Limb (tissue), 2 donors: Measurements from ENCODE around the gene NHERF2.
A peak's percentile ranks its signal among the peaks of the same experiment; 100 is the strongest.

Experiments used
- DNase-seq, 2 donors: peaks; one replicate each; pipeline ENCODE4 v3.0.0-alpha.2; 2016; ENCODE audit errors: extremely low spot score in 2 of 2

NHERF2 gene

DNA sequence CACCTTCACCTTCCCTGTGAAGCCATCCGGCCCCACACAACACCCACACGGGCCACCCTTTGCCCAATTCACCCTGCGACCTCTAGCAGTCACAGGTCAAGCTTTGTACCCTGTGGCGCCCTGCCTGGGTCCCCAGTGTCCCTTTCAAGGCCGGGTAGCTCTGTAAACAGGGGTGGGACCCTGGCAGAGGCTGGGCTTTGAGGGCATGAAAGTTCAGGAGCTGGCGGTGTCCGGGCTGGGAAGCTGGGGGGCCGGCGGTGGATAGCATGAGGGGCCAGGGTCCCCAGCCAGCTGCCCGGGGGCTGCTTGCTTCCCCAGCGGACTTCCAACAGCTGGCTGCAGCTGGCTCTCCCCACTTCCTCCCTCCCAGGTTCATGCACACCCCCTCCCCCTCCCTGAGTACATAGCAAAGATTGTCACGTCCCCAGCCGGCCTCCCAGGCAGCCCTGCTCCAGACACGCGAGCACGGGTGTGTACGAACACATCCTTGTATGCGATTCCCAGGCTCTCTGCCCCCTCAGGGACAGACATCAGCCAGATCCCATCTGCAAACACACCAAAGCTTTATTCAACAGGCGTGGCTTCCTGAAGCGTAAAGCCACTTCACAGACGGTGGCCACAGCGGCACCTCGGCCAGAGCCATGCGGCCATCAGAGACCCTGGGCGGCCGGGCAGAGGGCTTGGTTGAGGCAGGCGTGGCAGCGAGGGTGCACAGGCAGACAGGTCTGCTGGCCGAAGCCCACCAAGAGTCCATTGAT is 12.8 kb downstream of the NHERF2 start:
- DNase-seq, result peak; percentile 79 to 86

DNA sequence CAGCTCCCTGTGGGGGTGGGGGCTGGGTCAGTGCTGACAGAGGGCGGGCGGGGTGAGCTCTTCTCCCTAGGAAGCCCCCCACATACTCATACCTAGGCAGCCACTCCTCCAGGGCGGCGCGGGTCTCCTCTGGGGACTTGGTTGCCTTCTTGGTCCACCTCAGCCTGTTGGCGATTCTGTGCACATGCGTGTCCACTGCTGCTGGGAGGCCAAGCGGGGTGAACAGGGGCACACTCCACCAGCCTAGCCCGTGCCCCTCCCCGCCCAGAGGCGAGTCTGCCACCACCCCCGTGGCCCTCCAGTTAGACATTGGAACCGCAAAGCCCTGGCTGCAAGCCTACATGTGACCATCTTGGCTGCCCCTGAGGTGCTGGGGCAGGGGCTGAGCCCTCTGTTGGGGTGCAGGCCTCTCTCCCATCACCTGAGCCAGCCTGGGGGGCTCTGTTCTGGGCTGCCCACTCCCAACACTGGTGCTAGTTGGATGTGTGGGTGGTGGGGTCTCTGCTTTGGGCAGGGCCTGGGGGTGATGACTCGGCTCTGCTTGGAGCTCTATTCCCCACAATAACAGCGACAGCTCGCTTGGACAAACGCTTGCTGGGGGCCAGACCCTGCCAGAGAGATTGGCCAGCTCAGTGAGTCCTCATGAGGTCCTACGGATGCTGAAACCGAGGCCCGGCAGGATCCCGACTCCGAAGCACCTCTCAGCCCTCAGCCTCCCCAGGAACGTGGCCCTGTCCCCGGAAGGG is 13.5 kb downstream of the NHERF2 start:
- DNase-seq, result no peak

GRCh38 chr16:2040787-2041522 is 14.3 kb downstream of the NHERF2 start:
- no peak for DNase-seq

DNA sequence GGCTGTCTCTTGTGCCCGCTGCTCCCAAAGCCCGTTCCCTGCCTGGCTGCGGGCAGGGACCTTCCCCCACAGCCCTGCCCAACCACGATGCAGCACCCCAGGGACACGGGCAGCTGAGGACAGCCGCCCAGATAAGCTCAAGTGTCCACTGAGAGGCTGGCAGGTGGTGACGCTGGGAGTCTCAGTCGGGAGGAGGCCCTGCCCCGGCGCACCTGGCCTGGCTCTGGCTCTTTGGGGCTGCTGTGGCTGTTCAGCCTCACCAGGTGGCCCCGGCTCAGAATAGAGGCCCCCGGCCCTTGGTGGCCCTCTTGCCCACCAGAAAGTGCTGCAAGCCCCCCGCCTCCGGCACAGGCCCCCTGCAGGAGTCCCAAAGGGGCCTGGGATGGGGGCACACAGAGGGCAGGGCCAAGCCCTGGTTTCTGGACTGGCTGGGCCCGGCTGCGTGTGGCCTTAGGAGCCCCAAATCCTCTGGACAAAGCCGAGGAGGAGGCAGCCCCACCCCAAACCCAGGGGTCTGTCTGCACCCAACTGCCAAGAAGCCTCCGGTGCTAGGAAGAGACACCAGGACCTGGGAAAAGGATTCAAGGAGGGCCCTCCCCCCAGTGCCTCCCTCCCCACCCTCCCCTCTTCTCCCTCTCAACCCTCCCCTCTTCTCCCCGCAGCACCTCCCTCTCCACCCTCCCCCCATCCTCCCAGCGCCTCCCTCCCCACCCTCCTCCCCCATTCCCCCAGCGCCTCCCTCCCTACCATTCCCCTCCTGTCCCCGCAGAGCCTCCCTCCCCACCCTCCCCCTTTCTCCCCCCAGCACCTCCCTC is 15.7 kb downstream of the NHERF2 start:
- DNase-seq, result no peak

DNA sequence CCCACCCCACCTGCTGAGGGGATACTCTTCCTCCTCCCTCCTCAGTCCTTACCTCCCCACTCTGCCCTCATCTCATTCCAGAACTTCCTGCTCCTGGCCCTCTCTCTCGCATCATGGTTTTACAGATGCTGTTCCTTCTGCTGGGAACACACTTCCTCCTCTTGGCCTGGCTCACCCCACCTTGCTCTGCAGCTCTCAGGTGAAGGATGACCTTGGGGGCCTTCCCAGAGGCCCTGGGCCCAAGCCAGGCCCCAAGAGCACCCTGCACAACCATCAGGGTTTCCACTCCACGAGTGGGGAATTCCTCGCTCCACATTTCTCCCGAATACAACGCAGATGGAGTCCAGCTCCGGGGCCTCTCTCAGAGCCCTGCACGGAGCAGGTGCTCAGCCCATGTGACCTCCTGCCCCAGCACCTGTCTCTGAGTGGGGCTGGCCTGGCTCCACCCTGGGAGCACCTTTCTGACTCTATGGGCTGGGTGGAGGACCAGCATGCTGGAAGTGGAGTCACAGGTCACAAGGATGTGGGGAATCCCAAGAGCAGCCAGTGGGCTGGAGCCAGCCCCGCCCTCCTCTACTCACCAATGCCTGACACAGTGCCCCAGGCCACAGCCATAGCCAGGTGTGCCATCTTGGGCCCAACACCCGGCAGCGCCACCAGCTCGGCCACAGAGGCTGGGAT is 16.4 kb downstream of the NHERF2 start:
- no peak for DNase-seq

- DNase-seq, result no peak
Measured at GRCh38 chr16:2043667-2044451, 17.2 kb downstream of the NHERF2 start.

DNA sequence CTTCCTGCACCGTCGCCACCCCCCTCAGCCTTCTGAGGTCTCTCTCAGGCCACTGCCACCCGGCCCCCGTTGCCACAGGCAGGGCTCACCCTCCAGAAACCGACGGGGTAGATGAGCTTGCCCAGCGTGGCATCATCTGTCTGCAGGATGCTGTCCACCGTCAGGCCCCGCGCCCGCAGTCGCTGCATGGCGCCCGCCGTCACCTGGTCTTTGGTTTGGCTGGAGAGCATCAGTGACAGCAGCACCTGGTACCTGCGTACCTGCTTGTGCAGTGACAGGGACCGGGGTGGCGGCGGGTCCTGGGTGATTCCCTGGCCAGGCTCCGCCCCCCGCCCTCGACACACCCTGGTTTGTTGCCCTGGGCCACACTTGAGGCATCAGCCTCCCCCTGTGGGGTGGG is 17.8 kb downstream of the NHERF2 start:
- DNase-seq, result no peak

DNA sequence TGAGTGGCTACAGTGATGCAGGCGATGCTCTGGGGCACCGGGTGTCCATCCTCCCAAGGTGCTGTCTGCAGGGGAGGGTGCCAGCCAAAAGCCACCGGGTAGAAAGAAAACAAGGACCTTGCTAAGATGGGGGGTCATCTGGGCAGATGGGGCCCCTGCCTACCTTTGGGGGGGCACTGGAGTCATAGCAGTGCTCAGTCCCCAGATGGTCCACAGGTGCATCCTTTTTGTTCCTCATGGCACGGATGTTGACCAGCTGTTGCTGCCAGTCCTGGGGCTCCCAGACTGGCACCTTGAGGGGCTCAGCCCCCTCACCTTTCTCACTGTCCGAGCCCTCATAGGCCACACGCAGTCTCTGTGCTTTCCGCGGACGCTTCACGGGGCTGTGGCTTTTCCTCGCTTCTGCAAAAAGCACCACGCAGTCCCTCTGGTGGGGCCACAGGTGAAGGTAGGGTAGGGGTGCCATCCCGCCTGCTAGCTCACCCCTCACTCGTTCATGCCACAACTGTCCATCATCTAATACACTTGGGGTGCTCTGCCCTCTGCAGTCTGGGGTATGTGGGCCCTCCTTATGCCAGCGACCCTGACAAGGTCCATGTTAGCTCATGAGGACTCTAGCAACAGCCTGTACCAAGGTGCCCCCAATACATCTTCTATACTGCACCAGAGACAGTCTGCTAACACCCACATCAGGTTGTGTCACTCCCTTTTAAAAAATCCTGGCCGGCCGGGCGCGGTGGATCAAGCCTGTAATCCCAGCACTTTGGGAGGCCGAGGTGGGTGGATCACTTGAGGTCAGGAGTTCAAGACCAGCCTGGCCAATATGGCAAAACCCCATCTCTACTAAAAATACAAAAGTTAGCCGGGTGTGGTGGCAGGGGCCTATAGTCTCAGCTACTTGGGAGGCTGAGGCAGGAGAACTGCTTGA is 19.5 kb downstream of the NHERF2 start:
- DNase-seq, result no peak

GRCh38 chr16:2046893-2047329 is 20.2 kb downstream of the NHERF2 start:
- no peak for DNase-seq

DNA sequence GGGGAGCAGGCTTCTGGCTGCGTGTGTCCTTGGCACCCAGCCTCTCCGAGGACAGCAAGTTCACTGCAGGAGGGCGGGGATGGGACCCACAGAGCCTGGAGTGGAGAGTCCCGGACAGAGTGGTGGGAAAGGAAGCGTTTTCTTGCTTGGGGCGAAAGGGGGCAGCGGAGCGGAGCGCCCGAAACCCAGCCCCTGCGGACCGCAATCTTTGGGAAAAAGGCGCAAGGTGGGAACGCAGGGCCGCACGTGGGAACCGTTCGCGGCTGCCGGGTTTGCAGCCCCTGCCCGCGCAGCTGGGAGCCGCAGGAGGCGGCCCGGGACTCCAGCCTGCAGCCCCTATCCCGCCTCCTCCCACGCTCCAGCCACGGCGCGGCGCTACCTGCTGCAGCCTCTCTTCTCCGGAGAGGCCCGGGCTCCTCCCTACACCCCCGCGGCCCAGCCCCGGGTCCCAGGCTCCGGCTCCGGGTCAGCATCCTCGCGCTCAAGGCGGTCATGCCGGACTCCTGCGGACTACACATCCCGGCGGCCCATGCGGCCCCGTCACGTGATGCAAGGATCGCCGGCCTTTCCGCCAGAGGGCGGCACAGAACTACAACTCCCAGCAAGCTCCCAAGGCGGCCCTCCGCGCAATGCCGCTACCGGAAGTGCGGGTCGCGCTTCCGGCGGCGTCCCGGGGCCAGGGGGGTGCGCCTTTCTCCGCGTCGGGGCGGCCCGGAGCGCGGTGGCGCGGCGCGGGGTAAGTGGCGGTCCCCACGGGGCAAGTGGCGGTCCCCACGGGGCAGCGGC is 20.8 kb downstream of the NHERF2 start, which contains the start of the genes NTHL1 and TSC2:
Gene NTHL1, minus strand, starts transcription at position 505 of the 786 bp plus-strand sequence. Its CDS starts 11 bp downstream, at position 494.
Gene TSC2, plus strand, starts transcription at position 656 of the 786 bp plus-strand sequence. CDS start 631 bp downstream, outside the sequence.
- DNase-seq, result peak; percentile 97 to 98

DNA sequence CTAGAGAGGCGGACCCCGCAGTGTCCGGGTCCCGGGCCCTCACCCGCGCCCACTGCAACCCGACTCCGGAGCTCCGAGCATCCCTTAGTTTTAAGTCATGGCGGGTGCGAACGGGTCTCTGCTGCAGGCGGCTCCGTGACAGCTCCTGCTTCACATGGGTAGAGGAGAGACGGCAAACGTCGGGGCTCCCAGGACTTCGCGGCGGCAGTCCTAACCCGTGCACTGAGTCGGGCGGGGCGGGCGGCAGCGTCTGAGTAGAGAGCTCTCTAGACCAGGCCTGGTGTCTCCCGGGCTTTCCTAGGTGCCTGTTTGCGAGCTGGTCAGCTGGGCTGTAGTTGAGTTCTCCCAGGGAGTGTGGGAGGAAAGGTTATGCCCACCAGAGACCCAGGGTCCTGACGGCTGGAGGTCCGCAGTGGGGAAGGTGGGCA is 21.4 kb downstream of the NHERF2 start:
- DNase-seq, result no peak

DNA sequence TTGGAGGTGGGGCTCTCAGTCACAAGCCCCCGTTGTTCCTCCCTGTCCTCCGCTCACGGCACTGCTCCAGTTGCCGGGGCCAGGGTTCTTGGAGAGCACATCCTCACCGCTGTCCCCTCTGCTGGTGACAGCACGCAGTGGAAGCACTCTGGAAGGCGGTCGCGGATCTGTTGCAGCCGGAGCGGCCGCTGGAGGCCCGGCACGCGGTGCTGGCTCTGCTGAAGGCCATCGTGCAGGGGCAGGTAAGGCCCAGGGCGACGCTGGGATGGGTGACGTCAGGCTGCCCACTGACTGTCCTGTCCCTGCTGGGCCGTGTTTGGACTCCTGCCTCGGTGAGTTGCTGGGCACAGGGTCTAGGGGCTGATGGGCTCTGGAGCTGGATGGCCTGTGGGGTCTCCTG is 26.5 kb downstream of the NHERF2 start:
- no peak for DNase-seq

DNA sequence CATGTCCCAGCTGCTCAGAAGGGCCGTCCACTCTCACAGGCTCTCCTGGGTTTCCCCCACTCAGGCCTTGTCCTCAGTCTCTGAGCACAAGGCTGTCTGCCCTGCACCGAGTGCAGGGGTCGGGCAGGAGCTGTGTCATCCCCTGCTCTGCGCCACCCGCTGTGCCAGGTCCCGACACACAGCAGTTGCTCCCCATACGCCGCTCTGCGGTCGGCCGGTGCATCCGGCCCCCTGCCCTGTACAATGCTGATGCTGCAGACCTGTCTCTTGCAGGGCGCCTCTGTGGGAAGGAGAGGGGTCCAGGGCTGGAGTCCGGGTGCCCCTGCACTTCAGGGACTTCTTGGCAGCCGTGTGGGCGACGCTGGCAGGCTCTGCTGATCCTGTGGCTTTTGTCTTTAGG is 27.2 kb downstream of the NHERF2 start:
- no peak for DNase-seq

GRCh38 chr16:2054543-2055245 is 28.0 kb downstream of the NHERF2 start:
- DNase-seq, result no peak

DNA sequence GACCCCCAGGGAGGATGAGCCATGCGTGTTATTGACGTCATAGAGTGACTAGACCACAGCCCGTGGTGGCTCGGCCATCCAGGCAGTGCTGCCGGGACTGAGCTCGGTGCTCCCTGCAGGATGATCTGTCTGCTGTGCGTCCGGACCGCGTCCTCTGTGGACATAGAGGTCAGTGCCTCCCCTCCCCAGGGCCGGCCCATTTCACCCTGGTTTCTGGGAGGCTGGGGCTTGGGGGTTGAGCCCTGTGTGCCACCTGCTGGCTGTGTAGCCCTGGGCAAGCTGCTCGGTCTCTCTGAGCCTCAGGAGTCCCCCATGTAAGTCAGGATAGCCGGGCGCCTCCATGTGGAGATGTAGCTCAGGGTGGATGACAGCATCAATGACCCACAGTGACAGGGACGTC is 29.4 kb downstream of the NHERF2 start:
- DNase-seq, result no peak

GRCh38 chr16:2056681-2057407 is 30.1 kb downstream of the NHERF2 start:
- DNase-seq, result no peak
